AML-193 (cell line): Measurements from ENCODE around the gene SPOCK2.

Experiments
- DNase-seq, 2 experiments: peaks; one replicate each; lab custom pipeline; 2025; lab: John Stamatoyannopoulos, UW

The SPOCK2 gene

DNA sequence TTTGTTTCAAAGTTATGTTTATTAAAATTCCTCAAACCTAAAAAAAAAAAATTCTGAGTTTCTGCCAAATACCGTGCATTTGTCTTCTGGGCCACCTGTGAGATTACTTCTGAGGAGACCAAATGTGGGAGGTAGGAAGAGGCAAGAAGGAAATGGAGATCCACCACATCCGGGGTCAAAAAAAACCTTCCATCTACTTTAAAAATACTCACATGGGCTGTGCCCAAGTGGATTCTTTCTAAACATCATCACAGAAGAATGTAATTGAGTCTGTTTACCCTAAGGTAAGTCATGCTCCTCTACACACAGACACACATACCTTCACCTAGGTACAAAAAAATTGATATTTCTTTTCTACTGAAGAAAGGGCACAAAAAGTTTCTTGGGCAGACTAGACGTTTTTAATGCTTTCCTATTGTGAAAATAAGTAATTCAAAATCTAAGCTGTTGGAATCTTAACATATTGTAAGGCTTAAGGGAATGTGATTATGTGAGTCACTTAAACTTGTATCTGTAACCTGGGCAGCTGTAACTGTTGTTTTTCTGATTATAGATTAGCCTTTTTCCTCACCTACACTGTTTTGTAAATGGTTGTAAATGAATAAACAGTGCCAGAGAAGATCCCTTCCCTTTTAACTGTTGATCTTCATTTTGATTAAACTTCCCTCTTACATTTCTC, 19.1 kb upstream of the SPOCK2 start:
- no peak for DNase-seq

DNA sequence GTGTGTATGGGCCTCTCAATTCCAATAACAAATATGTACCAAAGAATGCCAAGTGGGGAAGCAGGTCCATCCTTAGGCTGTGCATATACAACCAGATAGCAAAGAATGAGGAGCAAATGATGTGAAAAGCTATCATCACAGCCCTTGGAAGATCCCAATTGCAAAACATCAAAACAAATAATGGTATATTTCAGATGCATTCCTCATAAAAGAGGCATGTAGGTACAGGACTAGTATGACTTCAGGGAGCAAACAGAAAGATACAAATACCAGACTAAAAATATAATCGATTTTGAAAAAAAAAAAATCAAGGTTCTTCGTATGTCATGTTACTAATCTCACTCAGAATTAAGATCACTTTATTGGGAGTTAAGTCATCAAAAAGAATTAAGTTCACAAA, 18.5 kb upstream of the SPOCK2 start:
- DNase-seq: no peak

DNA sequence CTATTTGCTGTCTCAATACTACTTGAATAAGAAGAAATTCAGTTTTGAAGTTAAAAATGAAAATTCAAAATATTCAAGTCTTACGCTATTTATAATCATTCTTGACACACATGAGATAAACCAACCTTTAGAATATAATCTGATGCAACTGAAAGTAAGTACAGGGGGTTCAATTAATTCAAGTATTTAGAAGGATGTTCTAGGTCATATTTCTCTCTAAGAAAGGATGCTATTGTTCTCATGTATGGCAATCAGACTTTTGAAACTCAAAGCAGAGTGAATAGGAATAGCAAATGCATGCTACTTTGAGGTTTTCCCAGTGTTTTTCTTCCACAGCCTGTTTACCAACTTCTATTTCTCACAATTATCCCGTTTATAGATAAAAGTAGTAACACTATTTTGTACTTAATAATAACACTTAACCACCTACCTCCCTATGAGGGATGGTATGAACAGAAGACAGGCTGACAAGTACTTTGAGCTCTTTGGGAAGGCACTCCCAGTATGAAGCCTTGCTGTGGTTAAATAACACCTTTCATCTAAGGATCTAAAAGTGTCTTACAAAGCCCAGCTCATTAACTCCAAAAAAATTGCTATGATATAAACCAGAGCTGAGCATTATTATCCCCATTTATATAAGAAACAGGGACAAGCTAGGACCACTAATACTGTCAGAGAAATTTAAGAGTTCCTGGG, 18.0 kb upstream of the SPOCK2 start:
- no peak for DNase-seq

DNA sequence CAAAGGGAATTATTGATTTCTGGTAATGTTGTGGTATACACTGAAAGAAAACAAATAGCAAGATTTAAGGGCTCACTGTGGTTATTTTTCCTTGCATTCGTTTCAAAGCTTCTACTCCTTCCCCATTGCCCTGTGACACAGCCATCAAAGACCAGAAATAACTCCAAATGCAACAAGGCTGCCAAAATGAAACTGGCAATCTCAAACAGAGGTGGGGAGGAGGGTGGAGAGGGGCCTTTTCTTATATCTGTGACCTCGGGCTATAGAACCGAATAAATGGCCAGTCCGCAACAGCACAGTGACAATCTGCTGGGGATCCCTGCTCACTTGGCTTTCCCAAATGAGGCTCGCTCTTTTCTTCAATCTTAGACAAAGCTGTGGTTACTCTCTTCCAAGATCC, 17.4 kb upstream of the SPOCK2 start:
- DNase-seq: no peak

DNA sequence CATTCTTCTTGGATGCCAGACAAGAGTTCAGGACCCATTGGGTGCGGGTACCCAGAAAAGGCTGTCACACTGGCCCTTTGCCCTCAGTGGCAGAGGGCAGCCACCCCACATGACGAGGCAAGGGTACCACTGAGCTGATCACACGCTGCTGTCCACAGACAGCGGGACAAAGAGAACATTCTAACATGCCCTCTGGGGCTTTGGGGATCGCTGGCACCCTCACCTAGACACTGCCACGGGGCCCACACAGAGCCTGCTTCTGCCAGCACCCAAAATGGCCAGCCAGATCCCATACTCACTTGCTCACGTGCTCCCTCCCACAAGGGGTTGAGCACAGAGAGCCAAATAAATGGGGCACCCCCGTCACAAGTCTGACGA, 16.7 kb upstream of the SPOCK2 start:
- no peak for DNase-seq

DNA sequence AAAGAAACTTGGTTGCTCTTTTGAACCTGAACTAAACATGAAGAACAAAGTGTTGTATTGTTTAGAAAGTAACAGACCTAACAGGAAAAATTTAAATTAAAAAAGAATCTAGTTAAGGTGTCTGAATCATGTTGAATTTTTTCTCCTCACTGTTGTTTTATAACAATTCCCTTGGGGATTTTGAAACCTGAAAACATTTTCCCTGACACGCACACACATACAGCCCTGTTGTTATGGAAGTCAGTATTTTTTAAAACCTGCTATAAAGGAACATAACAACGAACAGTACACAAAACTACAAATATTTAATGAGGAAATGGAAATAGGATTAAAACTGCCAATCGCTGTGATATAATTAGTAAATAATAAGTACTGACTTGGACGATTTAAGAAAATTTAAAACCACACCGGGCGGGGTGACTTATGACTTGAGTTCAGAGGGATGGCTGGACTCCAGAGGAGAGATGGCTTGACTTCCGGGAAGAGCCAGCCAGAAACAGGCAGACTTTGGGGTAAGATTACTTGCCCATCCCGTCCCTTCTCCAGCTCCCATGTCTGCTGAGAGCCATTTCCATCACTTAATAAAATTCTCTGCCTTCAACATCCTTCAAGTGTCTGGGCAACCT, 16.2 kb upstream of the SPOCK2 start:
- DNase-seq: no peak

DNA sequence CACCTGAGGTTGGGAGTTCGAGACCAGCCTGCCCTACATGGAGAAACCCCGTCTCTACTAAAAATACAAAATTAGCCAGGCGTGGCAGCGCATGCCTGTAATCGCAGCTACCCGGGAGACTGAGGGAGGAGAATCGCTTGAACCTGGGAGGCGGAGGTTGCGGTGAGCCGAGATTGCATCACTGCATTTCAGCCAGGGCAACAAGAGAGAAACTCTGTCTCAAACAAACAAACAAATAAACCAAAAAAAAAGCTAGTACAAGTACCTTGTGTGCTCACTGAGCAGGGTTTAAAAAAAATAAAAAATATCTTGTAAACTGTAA, 11.2 kb upstream of the SPOCK2 start:
- no peak for DNase-seq

DNA sequence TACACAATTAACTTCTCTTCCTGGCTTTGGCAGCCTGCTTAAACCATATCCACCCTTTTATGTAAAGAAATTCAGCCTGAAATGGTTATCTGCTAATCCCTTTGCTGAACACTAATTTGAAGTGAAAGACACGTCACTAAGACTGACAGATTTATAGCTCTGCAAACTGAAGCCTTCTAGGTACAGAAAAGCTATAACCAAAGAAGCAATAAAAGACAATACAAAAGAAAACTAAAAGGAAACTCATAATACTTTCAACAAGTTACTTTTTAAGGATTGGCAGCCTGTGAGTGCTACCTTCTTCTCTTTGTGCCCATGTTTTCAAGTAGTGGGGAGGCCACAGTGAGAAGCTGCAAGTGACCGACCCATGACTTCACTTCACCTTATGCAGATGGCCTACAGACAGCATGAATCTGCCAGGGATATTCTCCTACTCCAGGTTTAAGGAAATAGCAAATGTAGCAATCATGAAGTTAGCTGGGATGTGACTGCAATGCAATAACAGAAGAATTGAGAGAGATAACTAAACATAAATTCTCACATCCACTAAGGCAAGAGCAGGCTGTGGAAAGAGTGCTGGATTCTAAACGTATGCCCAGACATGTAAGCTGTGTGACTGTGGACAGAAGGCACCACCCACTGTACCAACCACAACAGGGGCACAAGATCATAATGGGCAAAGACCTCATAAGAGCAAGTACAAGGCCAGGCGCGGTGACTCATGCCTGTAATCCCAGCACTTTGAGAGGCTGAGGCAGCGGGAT, 10.7 kb upstream of the SPOCK2 start:
- no peak for DNase-seq

DNA sequence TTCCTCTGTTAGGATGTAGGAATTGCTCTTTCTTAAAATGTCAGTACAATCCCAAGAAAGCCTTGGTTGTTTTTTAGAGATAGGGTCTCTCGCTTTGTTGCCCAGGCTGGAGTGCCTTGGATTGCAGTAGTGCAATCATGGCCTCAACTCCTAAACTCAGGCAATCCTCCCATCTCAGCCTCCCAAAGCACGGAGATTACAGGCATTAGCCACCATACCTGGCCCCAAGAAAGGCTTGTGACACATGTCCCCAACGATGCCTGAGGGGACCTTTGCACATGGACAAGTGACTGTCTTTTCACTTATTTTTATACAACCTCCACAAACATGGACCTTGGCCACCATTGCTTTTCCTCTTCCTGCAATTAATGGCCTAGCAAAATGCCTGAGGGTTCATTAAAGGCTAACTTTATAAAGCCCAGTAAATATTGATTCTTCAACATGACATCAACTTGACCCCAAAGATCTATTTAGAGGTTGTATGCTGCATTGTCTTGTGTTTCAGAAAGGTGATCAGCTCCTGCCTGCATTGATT, 10.0 kb upstream of the SPOCK2 start:
- no peak for DNase-seq

DNA sequence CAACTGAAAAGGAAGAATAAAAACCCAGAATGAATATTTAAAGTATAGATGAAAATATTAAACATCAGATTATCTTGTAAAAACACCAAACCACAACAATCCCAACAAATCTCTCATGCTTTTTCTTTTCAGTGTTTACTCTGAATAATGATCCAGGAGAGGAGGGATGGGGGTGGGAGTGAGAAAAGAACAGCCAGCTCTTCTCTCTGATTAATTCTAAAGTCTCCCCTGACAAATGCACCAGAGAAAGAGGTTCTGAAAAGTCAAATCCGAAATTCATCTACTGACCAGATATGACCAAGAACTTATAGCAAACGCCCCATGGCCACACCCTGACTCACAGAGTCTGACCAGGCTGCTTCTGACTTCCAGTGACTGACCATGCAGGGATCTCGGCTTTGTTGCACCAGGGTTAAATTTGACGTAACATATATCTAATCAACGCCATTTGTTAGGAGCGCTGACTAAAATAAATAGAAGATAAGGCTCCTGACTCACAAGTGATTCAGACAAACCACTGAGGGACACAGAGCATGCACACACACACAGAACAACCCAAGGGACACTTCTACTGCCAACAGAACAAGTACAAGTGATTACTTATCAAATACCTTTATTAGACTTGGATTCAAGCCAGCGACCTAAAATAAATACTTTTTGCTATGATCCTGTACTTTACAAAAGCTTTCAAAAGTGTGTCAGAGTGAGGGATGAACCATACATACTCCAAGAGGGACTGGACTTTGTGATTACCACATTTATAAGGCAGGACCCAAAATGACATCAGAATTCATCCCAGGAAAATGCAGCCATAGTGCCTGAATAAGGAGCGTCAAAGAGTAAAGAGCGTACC, 9.3 kb upstream of the SPOCK2 start:
- DNase-seq: no peak

DNA sequence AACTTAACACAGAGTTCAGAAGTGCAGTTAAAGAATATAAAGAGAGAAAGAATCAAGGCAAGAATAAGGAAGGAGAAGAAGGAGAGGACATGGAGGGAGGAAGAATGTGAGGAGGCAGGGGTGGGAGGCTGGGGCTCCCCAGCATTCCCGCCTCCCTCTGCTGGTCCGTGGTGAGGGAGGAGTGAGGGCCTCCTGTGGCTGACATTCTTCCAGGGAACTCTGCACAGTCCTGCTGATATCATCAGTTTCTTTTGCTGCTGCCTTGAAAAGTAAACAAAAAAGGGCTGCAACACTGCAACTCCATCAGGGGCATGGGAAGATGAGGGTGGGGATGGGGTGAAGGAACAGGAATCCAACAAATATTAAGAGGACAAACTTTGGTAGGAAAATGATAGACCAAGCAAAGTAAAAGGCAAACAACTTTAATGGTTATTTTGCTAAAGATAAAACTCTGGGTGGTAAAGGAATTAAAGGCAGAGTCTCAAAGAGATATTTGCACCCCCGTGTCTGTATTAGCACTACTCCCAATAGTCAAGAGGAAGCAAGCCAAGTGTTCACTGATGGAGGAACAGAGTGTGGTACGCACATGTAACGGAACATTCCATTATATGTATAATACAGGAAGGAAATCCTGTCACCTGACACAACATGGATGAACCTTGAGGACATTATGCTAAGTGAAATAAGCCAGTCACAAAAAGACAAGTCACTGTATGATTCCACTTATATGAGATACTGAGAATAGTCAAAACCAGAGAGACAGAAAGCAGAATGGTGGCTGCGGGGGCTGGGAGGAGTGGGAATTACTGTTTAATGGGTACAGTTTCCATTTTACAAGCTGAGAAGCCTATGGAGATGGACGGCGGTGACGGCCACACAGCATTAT, 8.0 kb upstream of the SPOCK2 start:
- no peak for DNase-seq

DNA sequence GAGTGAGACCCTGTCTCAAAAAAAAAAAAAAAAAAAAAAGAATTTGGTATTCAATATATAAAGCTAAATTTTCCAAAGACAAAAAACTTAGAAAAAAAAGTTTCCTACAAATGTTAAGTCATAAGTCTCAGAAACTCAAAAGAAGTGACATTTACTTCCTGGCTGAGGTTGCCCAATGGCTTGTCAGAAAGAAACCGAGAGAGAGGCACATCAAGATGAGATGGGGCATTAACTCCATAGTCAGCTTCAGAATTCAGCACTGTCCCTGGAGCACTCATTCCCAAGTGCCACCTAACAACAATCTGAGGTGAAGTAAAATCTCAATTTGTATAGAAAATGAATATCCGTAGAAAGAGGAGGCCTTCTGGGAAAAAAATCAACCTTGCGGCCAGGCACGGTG, 6.8 kb upstream of the SPOCK2 start:
- DNase-seq: no peak

DNA sequence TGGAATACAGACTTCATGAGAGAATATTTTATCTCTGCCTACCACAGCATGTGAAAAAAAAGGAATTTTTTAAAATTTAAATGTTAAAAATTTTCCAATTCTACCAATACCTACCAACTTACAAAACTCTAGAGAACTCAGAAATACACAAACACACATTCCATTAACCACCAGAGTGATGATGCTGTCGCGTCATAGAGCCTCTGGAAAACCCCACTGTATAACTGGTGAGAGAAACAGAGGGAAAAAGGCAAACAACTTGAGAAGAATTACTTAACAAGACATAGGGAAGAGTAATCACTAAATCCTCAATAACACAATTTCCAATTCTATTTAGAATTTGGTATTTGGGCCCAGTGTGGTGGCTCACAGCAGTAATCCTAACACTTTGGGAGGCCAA, 6.2 kb upstream of the SPOCK2 start:
- no peak for DNase-seq

DNA sequence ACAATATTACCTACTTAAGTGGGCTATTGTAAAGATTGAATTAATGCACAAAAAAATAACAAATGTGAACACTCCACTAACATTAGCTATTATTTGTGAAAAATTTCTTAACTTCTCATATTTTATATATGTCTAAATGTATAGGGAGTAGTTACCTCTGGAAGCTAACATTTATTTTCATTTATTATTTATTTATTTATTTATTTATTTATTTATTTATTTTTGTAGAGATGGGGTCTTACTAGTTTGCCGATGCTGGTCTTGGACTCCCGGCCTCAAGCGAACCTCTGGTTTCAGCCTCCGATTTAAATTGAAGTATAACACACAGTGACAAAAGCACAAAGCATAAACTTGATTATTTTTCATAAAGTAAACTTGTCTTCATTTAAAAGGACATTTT, 5.1 kb upstream of the SPOCK2 start:
- DNase-seq: no peak

DNA sequence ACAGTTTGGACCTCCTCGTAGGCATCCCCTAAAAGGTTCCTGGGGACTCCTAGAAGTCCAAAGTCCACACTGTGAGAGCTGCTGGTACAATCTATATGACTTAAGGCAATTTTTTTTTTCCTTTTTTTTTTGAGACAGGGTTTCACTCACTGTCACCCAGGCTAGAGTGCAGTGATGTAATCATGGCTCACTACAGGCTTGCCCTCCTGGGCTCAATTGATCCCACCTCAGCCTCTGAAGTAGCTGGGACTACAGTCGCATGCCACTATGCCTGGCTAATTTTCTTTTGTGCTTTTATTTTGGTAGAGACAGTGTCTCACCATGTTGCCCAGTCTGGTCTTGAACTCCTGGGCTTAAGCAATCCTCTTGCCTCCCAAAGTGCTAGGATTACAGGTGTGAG, 4.6 kb upstream of the SPOCK2 start:
- no peak for DNase-seq

DNA sequence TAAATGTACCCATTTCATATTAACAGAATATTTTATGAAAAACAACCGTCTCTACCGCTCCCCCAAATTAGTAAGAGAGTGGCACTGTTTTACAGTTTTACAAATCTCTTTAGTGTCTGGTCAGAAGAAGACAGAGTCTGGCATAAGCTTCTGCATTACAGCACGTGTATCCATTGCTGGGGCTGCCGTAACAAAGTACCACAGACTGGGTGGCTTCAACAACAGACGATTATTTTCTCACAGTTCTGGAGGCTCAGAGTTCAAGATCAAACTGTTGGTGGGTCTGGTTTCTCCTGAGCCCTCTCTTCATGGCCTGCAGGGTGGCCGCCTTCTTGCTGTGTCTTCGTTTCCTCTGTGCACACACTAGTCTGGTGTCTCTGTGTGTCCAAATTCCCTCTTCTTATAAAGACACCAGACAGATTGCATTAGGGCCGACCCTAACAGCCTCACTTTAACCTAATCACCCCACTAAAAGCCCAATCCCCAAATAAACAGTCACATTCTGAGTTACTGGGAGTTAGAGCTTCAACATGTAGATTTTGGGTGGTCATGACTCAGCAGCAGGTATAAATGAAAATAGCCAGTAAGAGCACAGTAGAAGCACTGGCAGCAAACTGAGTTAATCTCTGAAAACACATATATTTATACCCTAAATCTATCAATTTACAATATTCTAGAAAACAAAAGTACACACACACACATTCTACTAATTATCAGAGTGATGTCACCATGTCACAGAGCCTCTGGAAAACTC, 4.0 kb upstream of the SPOCK2 start:
- DNase-seq: no peak

DNA sequence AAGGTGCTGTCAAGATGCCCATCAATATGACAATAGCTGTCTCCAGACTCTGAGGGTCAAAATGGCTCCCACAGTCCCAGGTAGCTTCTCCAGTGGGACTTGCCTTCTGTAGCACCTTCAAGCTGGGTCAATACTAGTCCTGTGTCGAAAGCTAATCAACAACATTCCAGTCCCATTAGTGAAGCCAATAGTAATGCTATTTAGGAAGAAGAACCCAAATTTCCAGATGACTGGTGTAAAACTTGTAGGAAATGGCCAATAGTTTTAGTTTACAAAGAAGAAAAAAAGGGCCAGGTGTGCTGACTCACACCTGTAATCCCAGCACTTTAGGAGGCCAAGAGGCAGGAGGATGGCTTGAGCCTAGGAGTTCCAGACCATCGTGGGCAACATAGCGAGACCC, 2.0 kb upstream of the SPOCK2 start:
- DNase-seq: no peak

DNA sequence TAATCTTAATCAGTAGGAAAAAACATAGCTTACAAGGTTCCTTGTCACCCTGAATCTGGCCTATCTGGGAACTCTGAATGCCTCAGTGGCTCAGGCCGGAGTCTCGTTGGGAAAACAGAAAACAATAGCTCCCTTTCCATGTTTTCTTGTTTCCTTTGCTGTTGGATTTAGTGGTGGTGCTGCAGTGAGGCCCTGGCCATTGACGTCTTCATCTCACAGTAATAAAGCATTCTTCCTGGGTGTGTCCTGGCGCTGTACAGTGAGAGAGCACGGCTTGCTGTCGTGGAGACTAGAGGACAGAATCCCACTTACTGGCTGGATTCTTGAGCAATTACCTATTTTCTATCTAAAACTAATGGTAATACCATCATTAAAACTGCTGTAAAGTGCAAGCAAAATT, 1.3 kb upstream of the SPOCK2 start:
- no peak for DNase-seq

DNA sequence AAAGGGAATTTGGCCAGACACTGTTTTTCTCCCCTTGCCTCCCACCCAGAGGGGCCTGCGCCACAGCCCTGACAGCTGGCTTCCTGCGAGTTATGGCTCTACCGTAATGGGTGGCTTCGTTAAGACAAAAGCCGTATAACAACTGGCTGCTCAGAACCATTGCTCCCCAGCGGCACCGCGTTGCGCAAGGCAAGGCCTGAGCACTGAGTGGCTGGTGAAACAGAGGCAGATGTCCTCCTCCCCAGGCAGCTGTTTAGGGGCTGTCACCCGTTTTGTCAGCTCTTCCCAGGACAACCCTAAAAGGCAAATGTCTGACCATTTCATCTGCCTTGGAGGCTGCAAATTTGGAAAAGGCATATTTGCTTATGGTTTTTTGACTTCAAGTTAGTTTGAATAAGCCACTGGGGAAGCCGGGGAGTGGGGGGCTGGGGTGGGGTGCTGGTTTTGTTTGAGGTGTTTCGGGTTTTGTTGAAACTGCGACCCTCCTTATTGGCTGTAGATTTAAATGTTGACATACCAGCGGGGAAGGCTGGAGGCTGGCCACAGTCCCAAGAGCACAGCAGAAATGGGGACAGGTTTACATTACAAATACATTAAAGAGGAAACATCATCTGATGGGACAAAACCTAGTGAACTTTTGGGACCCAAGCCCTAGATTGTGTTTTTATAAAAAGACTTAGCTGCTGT, 681 bp upstream of the SPOCK2 start:
- no peak for DNase-seq
